AG09309 (cell line): Measurements from ENCODE around the gene COPS6.

Source experiments
- DNase-seq: peaks from one replicate; pipeline ENCODE4 v3.0.0-alpha.2; 2010; ENCODE audit warnings: low read depth
- H3K4me3 ChIP-seq: 2 replicates; pipeline ENCODE4 v1.5.1; 2011; ENCODE audit warnings: mild to moderate bottlenecking, low read depth, low read length, moderate library complexity; ENCODE audit not compliant: control insufficient read depth
- CTCF ChIP-seq: IDR thresholded peaks from 2 replicates; pipeline ENCODE4 v1.5.1; 2011; ENCODE audit warnings: mild to moderate bottlenecking, low read depth, low read length, inconsistent platforms; ENCODE audit not compliant: insufficient read depth, control insufficient read depth; ENCODE audit errors: missing control alignments

The COPS6 gene

GRCh38 chr7:100091411-100092181, 2.8 kb downstream of the COPS6 start:
- no peak for DNase-seq
- H3K4me3 ChIP-seq = no peak overlapping the region
- TF ChIP-seq CTCF = no peak

GRCh38 chr7:100093054-100093453, 4.3 kb downstream of the COPS6 start:
- no peak for DNase-seq
- H3K4me3 ChIP-seq = no peak overlapping the region
- TF ChIP-seq CTCF = no peak

GRCh38 chr7:100093498-100093897, 4.7 kb downstream of the COPS6 start:
- no peak for TF ChIP-seq CTCF

GRCh38 chr7:100093925-100094486, 5.2 kb downstream of the COPS6 start:
- no peak for TF ChIP-seq CTCF
- H3K4me3 ChIP-seq = no peak overlapping the region
- DNase-seq = no peak

More at GRCh38 chr7:100093498-100093897, 4.7 kb downstream of the COPS6 start:
- DNase-seq = no peak
- H3K4me3 ChIP-seq = no peak overlapping the region

- no peak overlapping the region for H3K4me3 ChIP-seq
- TF ChIP-seq CTCF = no peak
- no peak for DNase-seq
Observed at GRCh38 chr7:100095289-100095688, 6.5 kb downstream of the COPS6 start.

- TF ChIP-seq CTCF = no peak
- H3K4me3 ChIP-seq = no peak overlapping the region
Observed at GRCh38 chr7:100095704-100096103, 6.9 kb downstream of the COPS6 start.

More at GRCh38 chr7:100095704-100096103, 6.9 kb downstream of the COPS6 start:
- DNase-seq = no peak
